HAP-1 (cell line): Measurements from ENCODE around the gene PSORS1C1.

ENCODE experiments used
- DNase-seq, 2 experiments: peaks; one replicate each; pipeline ENCODE4 v3.0.0-alpha.2; 2016 to 2020; ENCODE audit warnings: low spot score in 2 of 2
- H3K27me3 ChIP-seq: fragments of 250-450 bp; sonication (Bioruptor Pico); 2 replicates; pipeline ENCODE4 v1.5.1; 2020; ENCODE audit warnings: low read depth, mild to moderate bottlenecking, moderate library complexity
- H3K36me3 ChIP-seq: fragments of 250-450 bp; sonication (Bioruptor Pico); replicated peaks from 2 replicates; pipeline ENCODE4 v1.5.1; 2020; ENCODE audit warnings: mild to moderate bottlenecking
- H3K4me1 ChIP-seq: fragments of 250-450 bp; sonication (Bioruptor Pico); 2 replicates; pipeline ENCODE4 v1.5.1; 2020; ENCODE audit warnings: mild to moderate bottlenecking
- H3K4me3 ChIP-seq: fragments of 250-450 bp; sonication (Bioruptor Pico); 2 replicates; pipeline ENCODE4 v1.5.1; 2020; ENCODE audit warnings: mild to moderate bottlenecking, moderate library complexity
- H3K9me3 ChIP-seq: fragments of 250-450 bp; sonication (Bioruptor Pico); 2 replicates; pipeline ENCODE4 v1.5.1; 2020; ENCODE audit warnings: mild to moderate bottlenecking, moderate library complexity
- in situ Hi-C: fragments of 300-500 bp; cut with MboI; formaldehyde crosslinking; loops from 3 replicates; pipeline ENCODE4 v1.14.3; 2020; ENCODE audit warnings: low sequenced_read_pairs, inconsistent platforms, mixed read lengths

Gene PSORS1C1

GRCh38 chr6:31122791-31123706 is 8.4 kb downstream of the PSORS1C1 start:
- Histone ChIP-seq H3K4me3 (no peak overlapping the region), H3K9me3 (no peaks in the 10 kb centered on the region), H3K4me1 (no peaks in the 10 kb centered on the region), H3K27me3 (no peaks in the 10 kb centered on the region), H3K36me3 (no peaks in the 10 kb centered on the region)
- no peak for DNase-seq
- in situ Hi-C loops, result no loop called here

GRCh38 chr6:31125162-31125561 is 10.6 kb downstream of the PSORS1C1 start:
- DNase-seq, result no peak
- H3K4me3 ChIP-seq, result no peak overlapping the region
- no peaks in the 10 kb centered on the region for H3K27me3 ChIP-seq
- H3K4me1 ChIP-seq, result no peaks in the 10 kb centered on the region; the same call in 1 of the 2 replicates
- H3K9me3 ChIP-seq, result no peaks in the 10 kb centered on the region
- in situ Hi-C loops, result no loop called here
- no peaks in the 10 kb centered on the region for H3K36me3 ChIP-seq

GRCh38 chr6:31125586-31126363 is 11.2 kb downstream of the PSORS1C1 start:
- Histone ChIP-seq H3K27me3 (no peaks in the 10 kb centered on the region), H3K4me1 (no peaks in the 10 kb centered on the region; the same call in 1 of the 2 replicates), H3K36me3 (no peaks in the 10 kb centered on the region), H3K4me3 (no peak overlapping the region), H3K9me3 (no peaks in the 10 kb centered on the region)
- in situ Hi-C loops, result no loop called here
- no peak for DNase-seq

GRCh38 chr6:31126396-31127175 is 12.0 kb downstream of the PSORS1C1 start:
- in situ Hi-C loops, result no loop called here
- H3K4me3 ChIP-seq, result no peak overlapping the region
- H3K27me3 ChIP-seq, result no peaks in the 10 kb centered on the region
- no peaks in the 10 kb centered on the region for H3K9me3 ChIP-seq
- no peaks in the 10 kb centered on the region for H3K36me3 ChIP-seq
- DNase-seq, result no peak
- peaks cover 1% of the 10 kb centered on the region for H3K4me1 ChIP-seq

- peaks cover 8% of the 10 kb centered on the region for H3K4me1 ChIP-seq
- no peak overlapping the region for H3K4me3 ChIP-seq
- DNase-seq, result peak; percentile 57 to 86
- in situ Hi-C loops, result no loop called here
- no peaks in the 10 kb centered on the region for H3K27me3 ChIP-seq
- no peaks in the 10 kb centered on the region for H3K9me3 ChIP-seq
- no peaks in the 10 kb centered on the region for H3K36me3 ChIP-seq
Measured at GRCh38 chr6:31128093-31128676, 13.6 kb downstream of the PSORS1C1 start.

- in situ Hi-C loops, result no loop called here
- no peaks in the 10 kb centered on the region for H3K9me3 ChIP-seq
- H3K4me1 ChIP-seq, result peaks cover 8% of the 10 kb centered on the region
- no peak for DNase-seq
- no peaks in the 10 kb centered on the region for H3K27me3 ChIP-seq
- H3K36me3 ChIP-seq, result no peaks in the 10 kb centered on the region
- H3K4me3 ChIP-seq, result no peak overlapping the region
Measured at GRCh38 chr6:31129130-31129529, 14.5 kb downstream of the PSORS1C1 start.

- no peak overlapping the region for H3K4me3 ChIP-seq
- no peak for DNase-seq
- in situ Hi-C loops, result no loop called here
Measured at GRCh38 chr6:31130751-31131150, 16.2 kb downstream of the PSORS1C1 start.

GRCh38 chr6:31131595-31131994 is 17.0 kb downstream of the PSORS1C1 start:
- H3K36me3 ChIP-seq, result no peaks in the 10 kb centered on the region
- in situ Hi-C loops, result no loop called here
- DNase-seq, result peak; percentile 78 to 94
- H3K9me3 ChIP-seq, result no peaks in the 10 kb centered on the region
- H3K4me3 ChIP-seq, result no peak overlapping the region
- H3K4me1 ChIP-seq, result peaks cover 8% of the 10 kb centered on the region
- no peaks in the 10 kb centered on the region for H3K27me3 ChIP-seq

More at GRCh38 chr6:31130751-31131150, 16.2 kb downstream of the PSORS1C1 start:
- peaks cover 8% of the 10 kb centered on the region for H3K4me1 ChIP-seq
- no peaks in the 10 kb centered on the region for H3K9me3 ChIP-seq
- no peaks in the 10 kb centered on the region for H3K27me3 ChIP-seq
- no peaks in the 10 kb centered on the region for H3K36me3 ChIP-seq

- H3K27me3 ChIP-seq, result no peaks in the 10 kb centered on the region
- no peaks in the 10 kb centered on the region for H3K36me3 ChIP-seq
- in situ Hi-C loops, result no loop called here
- peaks cover 10% of the 10 kb centered on the region for H3K4me1 ChIP-seq
- no peak overlapping the region for H3K4me3 ChIP-seq
- no peaks in the 10 kb centered on the region for H3K9me3 ChIP-seq
- DNase-seq, result no peak
Measured at GRCh38 chr6:31132806-31133205, 18.2 kb downstream of the PSORS1C1 start.

GRCh38 chr6:31135710-31136109 is 21.1 kb downstream of the PSORS1C1 start:
- Histone ChIP-seq H3K4me3 (no peak overlapping the region), H3K27me3 (no peaks in the 10 kb centered on the region), H3K4me1 (peaks cover 10% of the 10 kb centered on the region), H3K36me3 (no peaks in the 10 kb centered on the region), H3K9me3 (no peaks in the 10 kb centered on the region)
- no peak for DNase-seq
- in situ Hi-C loops, result loop anchor here (5.0 kb wide), 2 partner anchors 57 to 232 kb away; no protein-coding TSS in a partner anchor

GRCh38 chr6:31138982-31139381 is 24.4 kb downstream of the PSORS1C1 start, which contains the start of gene PSORS1C2:
TSS of gene PSORS1C2 (minus strand) at chr6:31139066. CDS start at chr6:31139026, 40 bp downstream.
- Histone ChIP-seq H3K4me1 (peaks cover 3% of the 10 kb centered on the region), H3K36me3 (peaks cover 13% of the 10 kb centered on the region), H3K9me3 (no peaks in the 10 kb centered on the region), H3K27me3 (no peaks in the 10 kb centered on the region), H3K4me3 (no peak within 1 kb of the TSS)
- in situ Hi-C loops, result loop anchor here (5.0 kb wide), 2 partner anchors 53 to 228 kb away; no protein-coding TSS in a partner anchor
- DNase-seq, result no peak

GRCh38 chr6:31139599-31139998 is 25.0 kb downstream of the PSORS1C1 start:
- Histone ChIP-seq H3K9me3 (no peaks in the 10 kb centered on the region), H3K4me1 (peaks cover 3% of the 10 kb centered on the region), H3K27me3 (no peaks in the 10 kb centered on the region), H3K4me3 (no peak overlapping the region), H3K36me3 (peaks cover 16% of the 10 kb centered on the region)
- no peak for DNase-seq
- in situ Hi-C loops, result loop anchor here (5.0 kb wide), 2 partner anchors 53 to 228 kb away; no protein-coding TSS in a partner anchor

GRCh38 chr6:31140643-31141042 is 26.0 kb downstream of the PSORS1C1 start:
- Histone ChIP-seq H3K4me3 (no peak overlapping the region), H3K4me1 (peaks cover 3% of the 10 kb centered on the region), H3K9me3 (no peaks in the 10 kb centered on the region), H3K36me3 (peaks cover 16% of the 10 kb centered on the region), H3K27me3 (no peaks in the 10 kb centered on the region)
- no peak for DNase-seq
- in situ Hi-C loops, result no loop called here
